ENCODE results near the gene SETDB1. TPM values are rescaled to one million over a fixed set of nuclear protein-coding genes. Genes with fewer than 3 reads are reported as not detected.

SETDB1 gene
- total and polyA plus RNA-seq, 2 of the 13 experiments (the other 11 are each of a cell fraction or from before 2014, with no cell fraction given), result 33.1 to 34.6 TPM

DNA sequence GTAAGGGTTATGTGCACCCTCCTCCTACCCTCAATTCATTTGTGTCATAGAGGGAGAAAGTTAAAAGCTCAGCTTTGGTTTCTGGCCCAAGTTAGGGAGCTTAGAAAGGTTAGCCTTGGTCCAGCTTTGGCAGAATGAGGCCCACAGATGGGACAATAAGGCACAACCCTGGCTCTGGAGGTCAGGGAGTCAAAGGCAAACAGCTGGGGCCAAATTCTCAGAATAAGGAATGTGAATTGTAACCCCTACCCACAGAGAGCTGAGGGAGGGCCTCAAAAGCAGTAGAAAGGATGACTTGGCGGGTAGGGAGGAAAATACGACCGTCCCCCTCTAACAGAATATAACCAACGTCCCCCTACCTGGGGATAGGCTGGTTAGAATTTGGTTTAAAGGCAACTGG, 39.4 kb downstream of the SETDB1 start (continued):
- TF ChIP-seq, protein P1, sequence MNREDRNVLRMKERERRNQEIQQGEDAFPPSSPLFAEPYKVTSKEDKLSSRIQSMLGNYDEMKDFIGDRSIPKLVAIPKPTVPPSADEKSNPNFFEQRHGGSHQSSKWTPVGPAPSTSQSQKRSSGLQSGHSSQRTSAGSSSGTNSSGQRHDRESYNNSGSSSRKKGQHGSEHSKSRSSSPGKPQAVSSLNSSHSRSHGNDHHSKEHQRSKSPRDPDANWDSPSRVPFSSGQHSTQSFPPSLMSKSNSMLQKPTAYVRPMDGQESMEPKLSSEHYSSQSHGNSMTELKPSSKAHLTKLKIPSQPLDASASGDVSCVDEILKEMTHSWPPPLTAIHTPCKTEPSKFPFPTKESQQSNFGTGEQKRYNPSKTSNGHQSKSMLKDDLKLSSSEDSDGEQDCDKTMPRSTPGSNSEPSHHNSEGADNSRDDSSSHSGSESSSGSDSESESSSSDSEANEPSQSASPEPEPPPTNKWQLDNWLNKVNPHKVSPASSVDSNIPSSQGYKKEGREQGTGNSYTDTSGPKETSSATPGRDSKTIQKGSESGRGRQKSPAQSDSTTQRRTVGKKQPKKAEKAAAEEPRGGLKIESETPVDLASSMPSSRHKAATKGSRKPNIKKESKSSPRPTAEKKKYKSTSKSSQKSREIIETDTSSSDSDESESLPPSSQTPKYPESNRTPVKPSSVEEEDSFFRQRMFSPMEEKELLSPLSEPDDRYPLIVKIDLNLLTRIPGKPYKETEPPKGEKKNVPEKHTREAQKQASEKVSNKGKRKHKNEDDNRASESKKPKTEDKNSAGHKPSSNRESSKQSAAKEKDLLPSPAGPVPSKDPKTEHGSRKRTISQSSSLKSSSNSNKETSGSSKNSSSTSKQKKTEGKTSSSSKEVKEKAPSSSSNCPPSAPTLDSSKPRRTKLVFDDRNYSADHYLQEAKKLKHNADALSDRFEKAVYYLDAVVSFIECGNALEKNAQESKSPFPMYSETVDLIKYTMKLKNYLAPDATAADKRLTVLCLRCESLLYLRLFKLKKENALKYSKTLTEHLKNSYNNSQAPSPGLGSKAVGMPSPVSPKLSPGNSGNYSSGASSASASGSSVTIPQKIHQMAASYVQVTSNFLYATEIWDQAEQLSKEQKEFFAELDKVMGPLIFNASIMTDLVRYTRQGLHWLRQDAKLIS (CRISPR knock-in tag; IDR thresholded peaks at IDR 0.05), result no peak

DNA sequence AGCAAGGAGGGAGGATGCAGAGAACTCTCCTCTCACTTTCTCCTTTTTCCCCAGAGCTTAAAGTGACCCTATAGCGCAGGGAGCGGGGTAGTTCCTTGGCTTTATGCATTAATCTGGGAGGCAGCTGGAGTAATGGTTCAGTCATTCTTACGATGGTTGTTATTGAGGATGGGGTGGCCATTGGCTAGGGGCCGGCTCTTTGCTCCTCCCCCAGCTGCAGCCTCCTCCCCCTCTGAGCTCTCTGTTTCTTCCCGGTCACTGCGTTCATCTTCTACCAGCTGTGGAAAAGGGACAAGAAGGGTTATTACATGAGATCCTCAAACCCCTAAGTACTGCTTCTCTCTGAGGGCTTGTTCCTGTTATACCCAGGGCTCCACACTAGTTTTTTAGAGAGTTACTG, 39.8 kb downstream of the SETDB1 start:
- H3K79me2 ChIP-seq (ENCODE audit: insufficient read depth, low read length), result peaks cover 29% of the 10 kb centered on the region
- H3K4me3 ChIP-seq (replicated peaks in 1 of 3; ENCODE audit: insufficient read depth in 1 of 3, low read depth in 2 of 3, low read length in 3 of 3), result no peak overlapping the region
- CTCF ChIA-PET (ENCODE audit: low intra/inter-chr PET ratio, low total read pairs), result no interaction called here
- no peak overlapping the region for H3K4me2 ChIP-seq (ENCODE audit: low read depth, low read length)
- BruUV-seq (replicated peaks), result TSS peak; percentile 39
- H4K20me1 ChIP-seq (ENCODE audit: insufficient read depth, low read length), result peaks cover 28% of the 10 kb centered on the region
- FAIRE-seq, result no peak
- in situ Hi-C loops (cut with HindIII; ENCODE audit: extremely low pct_ligation_motif_present, low pct_unique_long_range_greater_than_20kb) (no loop called here), intact Hi-C loops (cut with micrococcal nuclease; ENCODE audit: unreplicated experiment) (no loop called here)
- H3K9ac ChIP-seq (ENCODE audit: insufficient read depth, low read depth, low read length), result no peak overlapping the region
- 94% methylated on average over 6 of the region's 6 CpGs for WGBS (ENCODE audit: low lambda C conversion rate)
- H2AFZ ChIP-seq (ENCODE audit: low read length), result no peak overlapping the region
- no peak for ATAC-seq
- POLR2A ChIA-PET, result interaction anchor here (0.9 to 2.4 kb wide), 4 partner anchors 9 to 16 kb away, joined by 3 to 12 read pairs (median 4); partner anchors contain the start of genes ANXA9 and CERS2
- peak overlapping the region; percentile 24 for H3K27ac ChIP-seq (ENCODE audit: extremely low read length, insufficient read depth, low read length)
- TF ChIP-seq ZNF672 (CRISPR knock-in tag; IDR thresholded peaks at IDR 0.05) (no peak), RBFOX2 (IDR thresholded peaks at IDR 0.05; ENCODE audit: low read depth, low read length) (peak; percentile 3; the same call in 1 of the 2 replicates), THYN1 (CRISPR knock-in tag; IDR thresholded peaks at IDR 0.05; ENCODE audit: borderline replicate concordance, low read depth) (no peak)
- H3K27me3 ChIP-seq (ENCODE audit: control insufficient read depth in 1 of 2, insufficient read depth in 2 of 2, low read length in 2 of 2), result no peaks in the 10 kb centered on the region
- no peak for DNase-seq (ENCODE audit: low spot score)
- peaks cover 39% of the 10 kb centered on the region for H3K4me1 ChIP-seq (ENCODE audit: insufficient read depth, low read length)
- H3K9me3 ChIP-seq (ENCODE audit: low read length), result no peaks in the 10 kb centered on the region
- H3K36me3 ChIP-seq (replicated peaks in 1 of 2; ENCODE audit: control insufficient read depth in 1 of 2, insufficient read depth in 2 of 2, low read length in 2 of 2), result peaks cover 39 to 75% of the 10 kb centered on the region in 2 experiments
